Skeletal muscle tissue (tissue), 4 donors: ENCODE measurements around the gene GHRHR. TPM values are rescaled to one million over a fixed set of nuclear protein-coding genes. Genes with fewer than 3 reads are reported as not detected.

ENCODE experiments used
- H3K27ac ChIP-seq: one replicate; pipeline ENCODE4 v1.7.0; 2013; ENCODE audit warnings: mild to moderate bottlenecking, low read depth, low read length, inconsistent platforms
- H3K27me3 ChIP-seq, 3 donors: one replicate each; pipeline ENCODE4 v1.7.0; 2013; ENCODE audit warnings: low read length in 3 of 3; ENCODE audit not compliant: control insufficient read depth in 3 of 3, insufficient read depth in 3 of 3
- H3K36me3 ChIP-seq, 3 donors: one replicate each; pipeline ENCODE4 v1.7.0; 2013; ENCODE audit warnings: low read length in 3 of 3; ENCODE audit not compliant: control insufficient read depth in 3 of 3, insufficient read depth in 3 of 3
- H3K4me1 ChIP-seq, 3 donors: one replicate each; pipeline ENCODE4 v1.7.0; 2013; ENCODE audit warnings: low read length in 3 of 3, mild to moderate bottlenecking in 3 of 3; ENCODE audit not compliant: control insufficient read depth in 3 of 3, insufficient read depth in 3 of 3
- H3K4me3 ChIP-seq, 3 donors: one replicate each; pipeline ENCODE4 v1.7.0; 2013; ENCODE audit warnings: low read length in 3 of 3
- H3K9ac ChIP-seq, 3 donors: one replicate each; pipeline ENCODE4 v1.7.0; 2013; ENCODE audit warnings: low read length in 3 of 3, mild to moderate bottlenecking in 3 of 3, moderate library complexity in 2 of 3, low read depth in 1 of 3
- H3K9me3 ChIP-seq, 3 donors: one replicate each; pipeline ENCODE4 v1.7.0; 2013; ENCODE audit warnings: low read length in 3 of 3; ENCODE audit not compliant: control insufficient read depth in 3 of 3
- total RNA-seq: library from RNA; depleted of rRNA; stranded (reverse); fragments of >200 nt; gene quantifications from one replicate; pipeline ENCODE4 v1.2.3, GENCODE V29; 2014
- donor health status: Osteomylitis.

The GHRHR gene
- total RNA-seq, 1 donor from 2014 or later: not detected

- peak overlapping the region in 2 of 3 donors; percentile 7 to 35 for H3K4me3 ChIP-seq
- no peaks in the 10 kb centered on the region for H3K27me3 ChIP-seq
- no peaks in the 10 kb centered on the region for H3K9me3 ChIP-seq
- peak overlapping the region; percentile 52 for H3K27ac ChIP-seq
- peak overlapping the region in 2 of 3 donors; percentile 25 to 53 for H3K9ac ChIP-seq
- H3K4me1 ChIP-seq: peaks cover 34 to 39% (median 35%) of the 10 kb centered on the region in 3 donors
- peaks cover 0 to 8% (median 5%) of the 10 kb centered on the region in 3 donors for H3K36me3 ChIP-seq
These were observed 42.9 kb upstream of the GHRHR start for GRCh38 chr7:30920584-30921539.

GRCh38 chr7:30921540-30922401 lies 42.0 kb upstream of the GHRHR start:
- H3K36me3 ChIP-seq: peaks cover 0 to 8% (median 5%) of the 10 kb centered on the region in 3 donors
- H3K4me1 ChIP-seq: peaks cover 34 to 39% (median 35%) of the 10 kb centered on the region in 3 donors
- H3K9me3 ChIP-seq: no peaks in the 10 kb centered on the region
- H3K27me3 ChIP-seq: no peaks in the 10 kb centered on the region
- H3K9ac ChIP-seq: peak overlapping the region in 2 of 3 donors; percentile 8 to 53
- peak overlapping the region in 1 of 3 donors; percentile 35 for H3K4me3 ChIP-seq
- peak overlapping the region; percentile 52 for H3K27ac ChIP-seq

- Histone ChIP-seq H3K4me3 (no peak overlapping the region), H3K27me3 (no peaks in the 10 kb centered on the region), H3K27ac (no peak overlapping the region), H3K9me3 (peaks cover 0 to 4% (median 3%) of the 10 kb centered on the region in 3 donors), H3K4me1 (peaks cover 34 to 37% (median 35%) of the 10 kb centered on the region in 3 donors), H3K9ac (no peak overlapping the region), H3K36me3 (peaks cover 0 to 13% (median 5%) of the 10 kb centered on the region in 3 donors)
These were observed 41.2 kb upstream of the GHRHR start for GRCh38 chr7:30922596-30922995.

GRCh38 chr7:30923009-30923773 lies 40.6 kb upstream of the GHRHR start:
- H3K4me3 ChIP-seq: no peak overlapping the region
- H3K27me3 ChIP-seq: no peaks in the 10 kb centered on the region
- no peak overlapping the region for H3K9ac ChIP-seq
- H3K27ac ChIP-seq: no peak overlapping the region
- peaks cover 0 to 4% (median 3%) of the 10 kb centered on the region in 3 donors for H3K9me3 ChIP-seq
- H3K36me3 ChIP-seq: peaks cover 0 to 13% (median 5%) of the 10 kb centered on the region in 3 donors
- peaks cover 34 to 37% (median 35%) of the 10 kb centered on the region in 3 donors for H3K4me1 ChIP-seq

- H3K27me3 ChIP-seq: no peaks in the 10 kb centered on the region
- H3K36me3 ChIP-seq: peaks cover 0 to 13% (median 5%) of the 10 kb centered on the region in 3 donors
- H3K9ac ChIP-seq: no peak overlapping the region
- no peak overlapping the region for H3K27ac ChIP-seq
- no peak overlapping the region for H3K4me3 ChIP-seq
- H3K9me3 ChIP-seq: peaks cover 0 to 4% (median 3%) of the 10 kb centered on the region in 3 donors
- H3K4me1 ChIP-seq: peaks cover 28 to 35% (median 30%) of the 10 kb centered on the region in 3 donors
These were observed 39.9 kb upstream of the GHRHR start for GRCh38 chr7:30923774-30924413.

- Histone ChIP-seq H3K9me3 (peaks cover 0 to 4% (median 3%) of the 10 kb centered on the region in 3 donors), H3K27ac (no peak overlapping the region), H3K9ac (no peak overlapping the region), H3K4me3 (no peak overlapping the region), H3K27me3 (no peaks in the 10 kb centered on the region), H3K36me3 (peaks cover 0 to 13% (median 5%) of the 10 kb centered on the region in 3 donors), H3K4me1 (peaks cover 24 to 30% (median 27%) of the 10 kb centered on the region in 3 donors)
These were observed 39.1 kb upstream of the GHRHR start for GRCh38 chr7:30924624-30925023.

GRCh38 chr7:30925117-30925516 lies 38.6 kb upstream of the GHRHR start:
- Histone ChIP-seq H3K27me3 (no peaks in the 10 kb centered on the region), H3K4me1 (peaks cover 19 to 25% (median 22%) of the 10 kb centered on the region in 3 donors), H3K36me3 (peaks cover 0 to 13% (median 5%) of the 10 kb centered on the region in 3 donors)

GRCh38 chr7:30925913-30926312 lies 37.8 kb upstream of the GHRHR start:
- Histone ChIP-seq H3K9ac (no peak overlapping the region), H3K36me3 (peaks cover 0 to 13% (median 5%) of the 10 kb centered on the region in 3 donors), H3K9me3 (peaks cover 0 to 4% (median 3%) of the 10 kb centered on the region in 3 donors), H3K4me3 (no peak overlapping the region), H3K27me3 (no peaks in the 10 kb centered on the region), H3K4me1 (peaks cover 15 to 21% (median 20%) of the 10 kb centered on the region in 3 donors), H3K27ac (no peak overlapping the region)

More at GRCh38 chr7:30925117-30925516, 38.6 kb upstream of the GHRHR start:
- Histone ChIP-seq H3K9ac (no peak overlapping the region), H3K4me3 (no peak overlapping the region), H3K9me3 (peaks cover 0 to 4% (median 3%) of the 10 kb centered on the region in 3 donors), H3K27ac (no peak overlapping the region)
